Islet precursor cell (in vitro differentiated cells): ENCODE data around the gene CTNNA3.

Experiments used
- DNase-seq: peaks from one replicate; pipeline ENCODE4 v3.0.0-alpha.2; 2018

Gene CTNNA3

DNA sequence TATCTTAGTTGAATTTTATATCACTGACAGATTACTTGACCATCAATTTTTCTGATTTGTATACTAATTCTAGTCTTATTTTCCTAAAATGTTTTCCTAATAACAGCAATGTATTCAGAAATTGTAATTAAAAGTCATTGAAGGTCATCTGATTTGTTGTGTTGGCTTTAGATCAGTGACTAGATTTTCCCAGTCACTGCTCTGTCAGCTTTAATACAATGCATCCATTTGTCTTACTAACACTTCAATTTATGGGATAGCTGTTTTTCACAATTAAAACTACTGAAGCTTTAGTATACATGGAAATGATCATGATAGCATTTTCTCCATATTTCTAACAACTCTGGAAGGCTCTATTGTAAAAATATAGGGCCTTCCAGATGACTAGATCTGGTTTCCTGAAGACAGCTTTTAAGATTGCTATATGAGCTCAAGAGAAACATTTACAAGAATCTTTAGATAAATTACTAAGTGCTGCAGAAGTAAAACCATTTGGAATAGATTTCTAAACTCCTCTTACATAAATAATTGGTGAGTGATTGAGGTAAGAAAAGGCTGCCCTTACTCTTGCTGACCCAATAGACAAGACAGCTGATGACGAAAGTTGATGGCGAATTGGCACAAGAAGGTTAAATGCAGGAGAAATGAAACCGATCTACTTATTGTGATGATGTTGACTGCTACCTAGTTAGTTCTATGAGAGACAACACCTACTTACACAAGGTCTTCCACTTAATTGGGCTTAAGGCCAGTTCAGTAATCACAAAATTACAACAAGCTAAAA, 696.0 kb downstream of the CTNNA3 start:
- DNase-seq: no peak

DNA sequence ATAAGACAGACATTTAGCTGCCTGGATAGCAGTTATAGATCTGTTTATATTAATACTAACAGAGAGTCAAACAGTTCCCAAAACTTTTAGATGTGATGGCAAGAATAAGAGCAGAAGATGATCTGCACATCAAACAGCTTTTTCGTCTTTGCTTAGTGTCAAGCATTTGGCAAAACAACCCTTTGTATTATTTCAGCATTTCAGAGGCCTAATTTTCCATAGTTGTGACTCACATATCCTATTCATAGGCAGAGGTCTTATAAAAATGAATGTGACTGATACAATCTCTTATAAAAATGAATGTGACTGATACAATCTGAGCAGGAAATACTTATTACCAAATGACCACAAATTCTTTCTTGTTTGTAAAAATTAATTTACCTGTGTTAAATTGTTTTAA, 699.0 kb downstream of the CTNNA3 start:
- no peak for DNase-seq

DNA sequence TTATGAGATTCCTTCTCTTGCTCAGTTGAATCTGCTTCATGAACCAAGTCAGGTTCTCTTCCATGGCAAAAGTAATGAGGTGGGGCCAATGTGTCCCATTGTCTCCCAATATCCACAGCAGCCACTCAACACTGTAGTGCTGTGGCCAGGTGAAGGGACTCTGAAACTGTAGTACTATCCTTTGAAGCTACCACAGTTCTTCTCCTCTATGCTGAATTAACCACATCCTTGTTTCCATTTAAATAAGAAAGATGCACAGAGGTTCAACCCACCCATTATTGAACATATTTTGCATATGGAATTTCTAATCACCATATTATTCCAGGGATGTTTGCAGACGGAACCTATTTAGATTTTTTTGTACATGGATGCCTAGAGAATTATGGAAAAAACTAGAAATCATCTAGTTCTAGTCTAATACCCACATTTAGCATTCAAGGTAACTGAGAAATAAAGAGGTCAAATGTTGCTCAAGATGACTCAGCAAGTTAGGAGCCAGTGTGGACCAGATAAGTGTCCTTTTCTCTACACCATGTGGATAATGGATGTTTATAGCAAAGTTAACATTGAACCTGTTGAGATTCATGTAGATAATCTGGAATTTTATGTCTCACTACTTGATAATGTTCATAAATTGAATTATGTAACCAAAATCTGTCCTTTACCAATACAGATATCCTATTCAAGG, 705.7 kb downstream of the CTNNA3 start:
- no peak for DNase-seq

DNA sequence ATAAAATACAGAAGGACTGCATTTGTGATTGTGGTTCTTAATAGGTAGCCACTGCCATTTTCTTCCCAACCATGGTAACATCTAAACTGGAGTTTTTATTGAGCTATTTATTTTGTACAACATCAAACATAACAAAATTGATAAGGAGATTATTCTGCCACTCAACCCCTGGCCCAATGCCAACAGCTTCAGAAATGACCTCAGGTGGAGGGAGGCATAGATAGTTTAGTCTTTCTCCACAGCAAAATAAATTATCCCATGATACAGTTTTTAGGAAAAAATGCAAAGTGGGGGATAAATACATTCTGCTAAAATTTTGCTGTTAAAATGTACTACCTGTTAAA, 712.5 kb downstream of the CTNNA3 start:
- DNase-seq: no peak

DNA sequence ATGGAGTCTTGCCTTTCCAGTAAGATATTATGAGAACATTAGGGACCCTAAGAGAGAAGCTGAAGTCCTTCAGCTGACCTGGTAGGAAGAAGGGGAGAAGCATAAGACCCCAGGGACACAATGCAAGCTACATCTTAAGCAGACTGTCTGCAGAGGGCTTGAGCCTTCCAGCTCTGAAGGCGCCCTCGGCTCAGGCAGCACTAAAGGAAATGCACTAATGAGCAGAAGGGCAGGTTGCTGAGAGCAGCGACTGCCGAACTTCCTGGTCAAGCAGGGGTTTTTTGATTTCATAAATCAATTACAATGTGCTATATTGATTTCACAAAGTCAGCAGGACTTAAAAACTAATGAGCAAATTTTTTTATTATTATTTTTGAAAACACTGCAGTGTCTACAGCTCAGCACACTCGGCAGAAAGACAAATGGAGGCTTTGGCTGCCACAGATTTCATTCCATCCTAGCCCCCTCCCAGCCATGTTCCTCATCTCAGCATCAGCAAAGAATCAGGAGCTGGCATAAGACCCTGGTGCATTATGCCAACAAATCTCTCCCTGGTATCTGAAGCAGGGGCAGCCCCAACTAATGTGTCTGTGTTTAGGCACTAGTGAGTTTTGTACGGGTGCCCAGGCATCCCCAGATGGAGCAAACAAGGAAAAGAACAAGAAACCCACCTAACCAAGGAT, 713.1 kb downstream of the CTNNA3 start:
- DNase-seq: no peak

DNA sequence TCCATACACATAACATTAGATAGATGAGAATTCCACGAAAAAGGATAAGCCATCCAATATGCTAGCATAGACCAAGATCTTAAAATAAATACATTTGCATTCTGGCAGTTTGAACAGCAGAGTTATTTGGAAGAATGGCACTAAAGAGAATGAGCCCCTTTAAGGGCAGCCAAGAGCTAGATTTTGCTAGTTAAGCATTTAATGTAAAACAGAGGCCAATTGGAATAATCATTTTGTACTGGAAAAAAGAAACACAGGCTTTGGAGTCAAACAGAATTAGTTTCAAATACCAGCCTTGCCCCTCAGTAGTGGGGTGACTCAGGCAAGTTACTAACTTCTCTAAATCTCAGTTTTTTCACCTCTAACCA, 714.0 kb downstream of the CTNNA3 start:
- DNase-seq: no peak

DNA sequence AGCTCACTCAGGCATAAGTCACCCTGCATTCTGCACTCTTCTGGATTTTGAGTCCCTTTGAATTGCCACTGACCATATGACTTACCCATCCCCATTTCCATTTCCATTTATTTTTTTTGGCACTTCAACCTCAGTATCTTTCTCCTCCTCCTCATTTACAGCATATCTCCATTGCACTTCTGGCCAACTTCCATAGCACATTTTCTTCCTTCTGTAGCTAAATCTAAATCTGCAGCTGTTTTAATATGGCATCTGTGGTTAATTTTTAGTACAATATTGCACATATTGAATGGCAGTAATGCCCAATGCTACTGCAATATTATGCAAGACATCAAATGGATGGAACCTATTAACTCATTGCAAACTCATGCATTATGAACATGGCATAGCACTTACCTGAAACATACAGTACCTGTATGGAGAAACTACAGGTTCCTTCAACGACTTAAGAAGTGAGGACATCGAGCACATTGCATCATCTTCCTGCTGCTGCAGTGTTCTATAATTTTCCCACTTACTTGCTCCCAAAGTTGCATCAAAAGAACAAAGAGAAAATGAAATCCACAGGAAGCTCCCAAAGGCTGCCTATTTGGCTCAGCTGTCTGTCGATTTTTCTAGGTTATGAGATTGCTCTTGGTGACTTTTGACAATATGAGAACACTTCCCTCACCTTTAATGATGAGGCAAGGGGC, 714.5 kb downstream of the CTNNA3 start:
- no peak for DNase-seq

DNA sequence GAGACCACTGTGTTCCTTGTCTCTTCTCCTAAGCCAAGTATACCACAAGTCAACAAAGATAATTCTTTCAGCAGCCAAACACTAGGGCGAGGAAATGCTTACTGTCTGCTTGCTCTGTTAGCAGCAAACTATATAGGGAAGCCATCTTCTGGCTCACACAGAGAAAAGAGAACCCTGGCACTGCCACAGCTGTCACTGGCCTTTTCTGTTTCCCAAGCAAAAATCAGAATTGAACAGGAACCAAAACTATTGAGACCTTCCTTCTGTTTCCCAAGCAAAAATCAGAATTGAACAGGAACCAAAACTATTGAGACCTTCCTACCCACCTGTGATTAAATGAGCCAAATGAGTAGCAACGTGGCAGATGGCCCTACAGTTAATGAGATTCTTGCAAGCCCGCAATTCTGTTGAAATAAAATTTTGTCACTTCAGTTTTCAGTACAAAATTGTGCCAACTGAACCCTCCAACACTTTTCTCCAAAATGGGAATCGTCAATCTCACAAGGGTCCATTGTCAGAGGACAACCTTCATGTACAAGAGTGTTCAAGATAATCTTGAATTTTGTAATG, 715.7 kb downstream of the CTNNA3 start:
- DNase-seq: no peak

DNA sequence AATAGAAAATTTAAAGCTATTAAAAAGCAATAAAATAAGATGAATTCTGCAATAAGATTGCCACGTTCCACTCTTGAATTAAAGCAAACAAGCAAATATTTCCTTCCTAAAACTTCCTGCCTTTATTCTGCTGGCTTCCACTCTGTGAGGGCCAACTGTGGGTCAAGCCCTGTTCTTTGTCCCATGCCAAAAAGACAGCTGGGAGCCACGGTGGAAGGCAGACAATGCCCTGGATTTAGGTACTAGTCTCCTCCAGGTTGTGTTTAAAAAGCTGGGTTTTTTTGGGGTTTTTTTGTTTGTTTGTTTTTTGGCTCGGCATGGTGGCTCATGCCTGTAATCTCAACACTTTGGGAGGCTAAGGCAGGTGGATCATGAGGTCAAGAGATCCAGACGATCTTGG, 731.0 kb downstream of the CTNNA3 start:
- DNase-seq: no peak

DNA sequence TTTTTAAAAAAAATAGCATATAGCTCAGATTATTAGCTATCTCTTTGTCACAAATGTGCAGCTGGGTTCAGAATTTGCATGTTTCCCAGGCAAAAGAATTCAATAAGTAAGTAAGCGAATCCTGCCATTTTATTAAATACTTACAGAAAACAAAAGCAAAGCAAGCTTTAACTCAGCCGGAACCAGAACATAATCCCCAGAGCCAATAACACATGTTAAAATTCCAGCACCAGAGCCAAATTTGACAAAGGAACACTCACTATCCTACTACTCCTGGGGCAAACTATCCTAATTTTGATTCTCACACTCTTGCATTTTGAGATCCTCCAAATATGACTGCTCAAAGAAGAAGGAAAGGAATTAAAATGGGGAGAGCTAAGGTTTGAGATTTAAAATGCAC, 737.5 kb downstream of the CTNNA3 start:
- DNase-seq: no peak

DNA sequence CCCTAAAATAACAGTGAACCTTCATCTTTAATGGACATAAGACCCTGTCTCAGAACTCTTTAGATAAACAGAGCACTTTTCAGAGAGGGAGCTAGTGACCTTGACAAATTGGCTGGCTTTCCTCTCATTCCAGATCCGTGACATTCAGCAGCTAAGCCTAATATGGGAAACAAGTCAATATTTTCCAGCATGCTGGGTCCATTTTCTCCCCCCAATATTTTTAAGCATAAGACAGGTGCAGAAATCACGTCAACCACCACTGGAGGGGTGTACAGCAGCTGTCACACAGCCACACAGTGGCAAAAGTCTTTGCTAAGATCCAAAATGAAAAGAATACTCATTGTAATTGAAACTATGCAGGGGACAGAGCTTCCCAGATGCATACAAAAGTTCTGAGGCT, 744.1 kb downstream of the CTNNA3 start:
- DNase-seq: no peak

DNA sequence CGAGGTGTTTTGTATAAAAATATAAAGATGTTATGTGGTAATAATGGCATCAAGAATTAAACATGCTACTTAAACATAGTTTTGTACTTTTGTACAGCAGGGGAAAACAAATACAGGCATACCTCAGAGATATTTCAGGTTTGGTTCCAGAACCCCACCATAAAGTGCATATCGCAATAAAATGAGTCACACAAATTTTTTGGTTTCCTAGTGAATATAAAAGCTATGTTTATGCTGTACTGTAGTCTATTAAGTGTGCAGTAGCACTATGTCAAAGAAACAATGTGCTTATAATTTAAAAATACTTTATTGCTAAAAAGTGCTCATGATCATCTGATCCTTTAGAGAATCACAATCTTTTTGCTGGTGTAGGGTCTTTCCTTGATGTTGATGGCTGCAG, 752.4 kb downstream of the CTNNA3 start:
- no peak for DNase-seq

DNA sequence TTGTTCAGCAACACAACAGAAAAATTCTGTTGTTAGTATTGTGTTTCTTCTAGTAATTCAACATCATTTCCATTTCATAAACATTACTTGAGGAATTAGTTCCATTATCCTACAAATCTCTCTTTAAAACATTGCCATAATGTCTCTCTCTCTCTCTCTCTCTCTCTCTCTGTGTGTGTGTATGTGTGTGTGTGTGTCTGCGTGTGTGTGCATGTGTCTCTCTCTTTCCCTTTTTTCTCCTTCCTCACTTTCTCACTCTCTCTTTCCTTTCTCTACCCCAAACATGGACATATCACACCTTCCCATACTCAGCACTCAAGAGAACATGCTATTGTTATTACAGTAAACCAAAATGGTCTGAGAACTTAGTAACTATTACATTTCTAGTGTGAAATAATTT, 753.6 kb downstream of the CTNNA3 start:
- no peak for DNase-seq

DNA sequence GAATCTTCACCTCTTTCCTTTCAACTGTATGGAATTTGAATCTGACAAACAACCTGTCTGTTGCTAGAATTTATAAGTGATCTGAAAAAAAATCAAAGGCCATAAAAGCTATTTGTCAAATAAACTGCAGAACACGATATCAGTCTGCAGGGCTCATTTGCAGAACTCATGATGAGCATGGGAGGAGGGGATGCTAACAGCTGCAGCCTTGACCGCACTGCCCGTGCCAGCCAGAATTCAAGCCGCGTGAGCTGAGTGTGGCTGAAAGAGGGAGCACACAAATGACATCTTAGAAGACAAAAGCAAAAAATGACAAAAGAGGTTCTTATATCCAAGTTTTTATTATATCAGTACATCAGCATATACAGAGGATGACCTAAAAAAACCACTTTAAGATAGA, 754.5 kb downstream of the CTNNA3 start:
- DNase-seq: no peak

DNA sequence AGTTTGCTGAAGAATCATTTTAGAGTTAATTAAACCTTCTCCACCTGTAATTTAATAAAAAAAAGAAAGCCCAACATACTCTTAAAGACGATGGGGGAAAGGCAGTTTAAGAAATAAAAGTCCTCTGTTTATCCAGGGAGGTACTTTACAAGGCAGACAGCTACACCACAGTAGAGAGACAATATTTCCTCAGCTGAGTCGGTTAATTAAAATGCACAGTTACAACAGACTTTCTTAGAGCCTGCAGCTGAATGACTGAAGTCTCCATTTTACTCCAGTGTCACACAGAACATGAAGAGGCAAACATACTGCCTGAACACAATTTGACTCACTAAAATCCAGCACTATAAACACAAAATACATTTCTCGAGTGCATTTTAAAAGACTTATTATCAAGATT, 755.0 kb downstream of the CTNNA3 start:
- no peak for DNase-seq

DNA sequence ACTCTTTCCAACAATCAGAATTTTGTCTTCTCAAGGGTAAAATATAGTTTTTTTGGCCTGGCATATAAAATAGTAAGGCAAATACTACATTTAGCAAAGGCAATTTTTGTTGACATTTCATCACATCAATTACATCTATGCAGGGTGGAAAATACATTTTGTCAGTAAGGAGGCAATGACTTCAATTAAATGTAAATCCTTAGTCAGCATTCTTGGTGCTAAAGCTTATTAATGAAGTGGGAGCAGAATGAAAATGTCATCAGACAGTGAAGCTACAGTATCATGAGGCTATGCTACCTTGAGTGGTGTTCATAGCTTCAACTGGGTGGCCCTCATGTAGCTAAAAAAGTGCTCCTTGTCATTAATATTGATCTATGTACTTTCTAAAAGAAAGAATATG, 761.3 kb downstream of the CTNNA3 start:
- DNase-seq: no peak

DNA sequence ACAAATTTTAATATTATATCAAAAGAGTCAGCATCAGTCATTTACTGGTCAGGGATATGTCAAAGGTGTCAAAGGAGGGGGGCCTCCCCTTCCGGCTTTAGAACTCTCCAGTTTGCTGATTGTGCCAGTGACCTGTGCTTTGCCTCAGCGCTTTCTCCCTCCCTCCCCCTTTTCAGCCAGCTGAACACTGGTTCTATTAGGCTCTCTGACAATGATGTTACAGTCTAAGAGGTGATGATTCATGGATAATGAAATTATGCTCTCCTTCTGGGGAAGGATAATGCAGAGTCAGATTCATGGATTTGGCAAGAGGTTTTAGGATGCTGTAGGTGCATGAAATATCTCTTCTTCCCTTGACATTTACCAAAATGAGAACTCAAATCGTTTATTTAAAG, 764.0 kb downstream of the CTNNA3 start:
- no peak for DNase-seq

DNA sequence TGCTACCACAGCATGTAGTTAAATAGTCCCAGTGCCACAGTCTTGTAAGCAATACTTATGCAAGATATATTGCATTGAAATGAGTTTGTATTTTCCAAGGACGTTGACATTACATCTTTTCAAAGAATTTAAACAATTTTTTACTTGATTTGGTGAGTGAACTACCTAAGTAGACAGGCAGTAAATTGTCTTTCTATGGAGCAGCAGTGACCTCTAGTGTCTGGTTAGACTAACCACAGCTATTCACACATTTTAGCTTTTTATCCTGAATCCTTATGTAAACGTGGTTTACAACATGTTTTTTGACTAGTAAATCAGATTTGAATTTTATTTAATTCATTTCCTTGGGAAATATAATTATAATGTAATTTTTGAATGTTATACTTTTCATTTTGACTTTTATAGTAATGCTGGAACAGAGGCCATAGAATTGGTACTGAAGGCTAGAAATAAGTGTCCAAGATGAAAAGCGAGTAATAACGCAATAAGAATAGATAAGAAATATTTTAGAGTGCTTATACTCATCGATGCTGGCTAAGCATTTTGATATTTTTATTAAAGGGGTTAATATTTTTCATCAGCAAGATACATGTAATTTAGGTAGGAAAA, 764.6 kb downstream of the CTNNA3 start:
- DNase-seq: no peak

DNA sequence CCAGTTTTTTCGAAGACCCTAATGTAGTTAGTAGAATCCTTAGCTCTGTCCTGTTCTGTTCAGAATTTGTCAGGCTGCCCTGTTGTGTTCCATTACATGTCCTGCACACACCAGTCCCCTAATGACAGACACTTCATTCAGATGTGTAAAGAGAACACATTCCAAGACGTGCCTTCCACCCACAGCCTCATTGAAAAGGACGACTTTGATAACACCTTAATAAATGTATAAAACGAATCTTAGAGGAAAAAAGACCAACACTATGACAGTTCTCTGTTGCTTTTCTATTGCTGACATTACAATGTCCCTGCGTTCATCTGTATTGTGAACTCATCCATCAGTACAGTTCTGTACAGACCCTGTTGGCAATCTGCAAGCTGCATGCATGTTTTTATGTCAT, 766.6 kb downstream of the CTNNA3 start:
- no peak for DNase-seq

DNA sequence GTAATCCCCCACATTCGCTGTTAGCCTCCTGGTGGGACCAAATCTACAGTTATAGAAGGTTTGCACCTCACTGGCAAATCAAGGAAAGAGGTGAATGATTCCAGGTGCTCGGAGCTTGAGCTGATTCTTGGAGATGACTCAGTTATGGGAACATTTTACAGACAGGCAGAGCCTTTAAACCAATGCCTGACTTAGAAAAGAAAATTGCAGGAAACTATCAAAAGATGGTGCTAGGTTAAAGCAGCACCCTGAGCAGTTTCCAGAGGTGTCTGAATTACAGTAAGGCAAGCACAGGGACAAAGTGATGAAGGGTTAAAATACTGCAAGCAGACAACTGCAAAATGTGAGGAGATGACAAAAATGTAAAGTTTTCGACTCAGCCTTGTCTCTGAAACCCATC, 767.2 kb downstream of the CTNNA3 start:
- no peak for DNase-seq

DNA sequence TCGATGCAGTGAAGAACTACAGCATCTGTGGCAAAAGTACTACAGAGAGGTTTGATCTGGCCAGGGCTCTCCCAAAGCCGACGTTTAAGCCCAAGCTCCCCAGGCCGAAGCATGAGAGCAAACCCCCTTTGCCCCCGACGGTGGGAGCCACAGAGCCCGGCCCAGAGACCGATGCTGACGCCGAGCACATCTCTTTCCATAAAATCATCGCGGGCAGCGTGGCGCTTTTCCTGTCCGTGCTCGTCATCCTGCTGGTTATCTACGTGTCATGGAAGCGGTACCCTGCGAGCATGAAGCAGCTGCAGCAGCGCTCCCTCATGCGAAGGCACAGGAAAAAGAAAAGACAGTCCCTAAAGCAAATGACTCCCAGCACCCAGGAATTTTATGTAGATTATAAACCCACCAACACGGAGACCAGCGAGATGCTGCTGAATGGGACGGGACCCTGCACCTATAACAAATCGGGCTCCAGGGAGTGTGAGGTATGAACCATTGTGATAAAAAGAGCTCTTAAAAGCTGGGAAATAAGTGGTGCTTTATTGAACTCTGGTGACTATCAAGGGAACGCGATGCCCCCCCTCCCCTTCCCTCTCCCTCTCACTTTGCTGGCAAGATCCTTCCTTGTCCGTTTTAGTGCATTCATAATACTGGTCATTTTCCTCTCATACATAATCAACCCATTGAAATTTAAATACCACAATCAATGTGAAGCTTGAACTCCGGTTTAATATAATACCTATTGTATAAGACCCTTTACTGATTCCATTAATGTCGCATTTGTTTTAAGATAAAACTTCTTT, 767.8 kb downstream of the CTNNA3 start:
- peak; percentile 68 for DNase-seq
